Muscle layer of duodenum (tissue), 2 donors: ENCODE results near the gene REPS2.
A peak's percentile ranks its signal among the peaks of the same experiment; 100 is the strongest.
"Not testable (repeated sequence)": the region's sequence is repeated elsewhere in the genome, so short reads cannot be mapped to it uniquely, and the experiment has no call there.

ENCODE experiments used
- H3K27ac ChIP-seq: one replicate; pipeline ENCODE4 v1.7.0; 2013; ENCODE audit warnings: mild to moderate bottlenecking, low read length
- H3K27me3 ChIP-seq: one replicate; pipeline ENCODE4 v1.7.0; 2013; ENCODE audit warnings: low read depth, mild to moderate bottlenecking, control low read depth, low read length
- H3K36me3 ChIP-seq, 2 donors: one replicate each; pipeline ENCODE4 v1.7.0; 2013; ENCODE audit warnings: low read length in 2 of 2, control low read depth in 1 of 2, mild to moderate bottlenecking in 1 of 2; ENCODE audit not compliant: insufficient read depth in 2 of 2, control insufficient read depth in 1 of 2
- H3K4me1 ChIP-seq, 2 donors: one replicate each; pipeline ENCODE4 v1.7.0; 2013; ENCODE audit warnings: low read length in 2 of 2, mild to moderate bottlenecking in 2 of 2, control low read depth in 1 of 2, moderate library complexity in 1 of 2; ENCODE audit not compliant: insufficient read depth in 2 of 2, control insufficient read depth in 1 of 2
- H3K4me3 ChIP-seq, 2 donors: one replicate each; pipeline ENCODE4 v1.7.0; 2013; ENCODE audit warnings: low read length in 2 of 2, low read depth in 1 of 2, mild to moderate bottlenecking in 1 of 2
- H3K9me3 ChIP-seq, 2 donors: one replicate each; pipeline ENCODE4 v1.7.0; 2013; ENCODE audit warnings: low read length in 2 of 2, control low read depth in 1 of 2, mild to moderate bottlenecking in 1 of 2; ENCODE audit not compliant: control insufficient read depth in 1 of 2
- donor health status: healthy.

Gene REPS2

DNA sequence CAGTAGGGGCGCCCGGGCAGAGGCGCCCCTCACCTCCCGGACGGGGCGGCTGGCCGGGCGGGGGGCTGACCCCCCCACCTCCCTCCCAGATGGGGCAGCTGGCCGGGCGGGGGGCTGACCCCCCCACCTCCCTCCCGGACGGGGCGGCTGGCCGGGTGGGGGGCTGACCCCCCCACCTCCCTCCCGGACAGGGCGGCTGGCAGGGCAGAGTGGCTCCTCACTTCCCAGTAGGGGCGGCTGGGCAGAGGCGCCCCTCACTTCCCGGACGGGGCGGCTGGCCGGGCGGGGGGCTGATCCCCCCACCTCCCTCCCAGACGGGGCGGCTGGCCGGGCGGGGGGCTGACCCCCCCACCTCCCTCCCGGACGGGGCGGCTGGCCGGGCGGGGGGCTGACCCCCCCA lies 18.5 kb downstream of the REPS2 start:
- H3K9me3 ChIP-seq, H3K4me1 ChIP-seq, H3K4me3 ChIP-seq, H3K36me3 ChIP-seq, H3K27me3 ChIP-seq, H3K27ac ChIP-seq: not testable (repeated sequence)

DNA sequence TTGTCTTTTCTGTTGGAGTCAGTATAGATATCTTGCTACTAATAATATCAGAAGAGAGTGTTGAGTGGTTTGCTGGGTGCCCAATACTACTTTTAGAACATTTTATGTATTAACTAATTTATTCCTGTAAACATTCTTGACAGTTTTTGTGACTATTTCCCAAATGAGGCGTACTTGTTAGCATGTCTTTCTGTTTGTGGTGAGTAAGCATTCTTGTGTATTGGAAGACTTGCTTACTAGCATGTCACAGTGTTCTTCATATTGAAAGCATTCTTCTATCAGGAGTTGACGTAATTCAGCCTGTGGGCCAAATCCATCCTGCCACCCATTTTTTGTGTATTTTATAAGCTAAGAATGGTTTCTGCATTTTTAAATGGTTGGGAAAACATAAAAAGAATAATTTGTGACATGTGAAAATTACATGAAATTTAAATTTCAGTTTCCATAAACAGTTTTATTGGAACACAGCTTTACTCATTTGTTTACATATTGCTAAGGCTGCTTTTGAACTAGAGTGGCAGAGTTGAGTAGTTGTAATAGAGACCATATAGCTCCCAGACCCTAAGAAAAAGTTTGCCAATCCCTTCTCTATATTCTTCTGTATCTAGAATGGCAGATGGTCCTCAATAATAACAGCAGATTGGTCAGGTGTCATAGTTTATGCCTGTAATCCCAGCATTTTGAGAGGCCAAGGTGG lies 20.4 kb downstream of the REPS2 start:
- Histone ChIP-seq H3K4me1 (no peaks in the 10 kb centered on the region), H3K4me3 (no peak overlapping the region), H3K27ac (no peak overlapping the region), H3K9me3 (no peaks in the 10 kb centered on the region), H3K27me3 (no peaks in the 10 kb centered on the region), H3K36me3 (no peaks in the 10 kb centered on the region)

GRCh38 chrX:16968753-16969152 lies 22.3 kb downstream of the REPS2 start:
- not testable (repeated sequence) for H3K27ac ChIP-seq, H3K4me3 ChIP-seq, H3K36me3 ChIP-seq, H3K4me1 ChIP-seq, H3K9me3 ChIP-seq, H3K27me3 ChIP-seq

DNA sequence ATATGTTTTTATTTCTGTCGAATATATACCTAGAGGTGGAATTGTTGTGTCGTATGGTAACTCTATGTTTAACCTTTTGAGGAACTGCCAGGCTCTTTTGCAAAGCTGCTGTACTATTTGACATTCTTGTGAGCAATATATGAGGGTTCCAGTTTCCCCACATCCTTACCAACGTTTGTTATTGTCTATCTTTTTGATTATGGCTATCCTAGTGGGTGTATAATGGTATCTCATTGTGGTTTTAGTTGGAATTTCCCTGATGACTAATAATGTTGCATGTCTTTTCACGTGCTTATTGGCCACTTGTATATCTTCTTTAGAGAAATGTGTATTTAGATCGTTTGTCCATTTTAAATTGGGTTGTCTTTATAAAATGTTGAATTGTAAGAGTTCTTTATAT lies 24.5 kb downstream of the REPS2 start:
- Histone ChIP-seq H3K4me3 (no peak overlapping the region), H3K27me3 (no peaks in the 10 kb centered on the region), H3K9me3 (no peaks in the 10 kb centered on the region), H3K4me1 (no peaks in the 10 kb centered on the region), H3K36me3 (no peaks in the 10 kb centered on the region), H3K27ac (no peak overlapping the region)

- no peaks in the 10 kb centered on the region for H3K4me1 ChIP-seq
- H3K27me3 ChIP-seq: no peaks in the 10 kb centered on the region
- H3K9me3 ChIP-seq: no peaks in the 10 kb centered on the region
- no peak overlapping the region for H3K4me3 ChIP-seq
- no peak overlapping the region for H3K27ac ChIP-seq
- no peaks in the 10 kb centered on the region for H3K36me3 ChIP-seq
Measured at GRCh38 chrX:16971694-16972093, 25.2 kb downstream of the REPS2 start.

DNA sequence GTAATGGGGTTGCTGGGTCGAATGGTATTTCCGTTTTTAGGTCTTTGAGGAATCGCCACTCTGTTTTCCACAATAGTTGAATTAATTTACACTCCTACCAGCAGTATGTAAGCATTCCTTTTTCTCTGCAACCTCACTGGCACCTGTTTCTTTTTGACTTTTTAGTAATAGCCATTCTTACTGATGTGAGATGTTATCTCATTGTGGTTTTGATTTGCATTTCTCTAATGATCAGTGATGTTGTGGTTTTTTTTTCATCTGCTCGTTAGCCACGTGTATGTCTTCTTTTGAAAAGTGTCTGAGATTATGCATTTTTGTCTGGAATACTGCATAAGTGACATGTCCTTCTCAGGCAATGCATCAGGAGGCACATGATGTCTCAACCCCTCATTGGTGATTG lies 28.8 kb downstream of the REPS2 start:
- no peaks in the 10 kb centered on the region for H3K36me3 ChIP-seq
- no peaks in the 10 kb centered on the region for H3K9me3 ChIP-seq
- peaks cover 0 to 4% of the 10 kb centered on the region in 2 donors for H3K4me1 ChIP-seq
- H3K27me3 ChIP-seq: no peaks in the 10 kb centered on the region
- no peak overlapping the region for H3K4me3 ChIP-seq
- no peak overlapping the region for H3K27ac ChIP-seq

DNA sequence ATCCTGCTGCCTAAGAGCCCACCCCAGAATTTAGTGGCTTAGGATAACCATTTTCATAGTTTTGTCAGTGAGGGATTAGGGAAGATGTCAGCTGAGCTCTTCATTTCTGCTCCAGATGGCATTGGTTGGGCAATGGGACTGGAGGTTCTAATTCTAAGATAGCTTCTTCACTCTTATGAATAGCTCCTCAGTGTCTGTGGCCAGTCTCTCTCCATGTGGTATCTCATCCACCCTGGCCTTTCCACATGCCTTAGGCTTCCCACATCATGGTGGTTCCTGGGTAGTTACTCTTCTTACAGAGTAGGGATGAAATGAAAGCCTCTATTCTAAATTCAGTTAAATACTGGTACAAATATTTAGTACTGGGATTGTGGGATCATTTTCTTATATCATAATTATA lies 31.3 kb downstream of the REPS2 start:
- Histone ChIP-seq H3K4me3 (no peak overlapping the region), H3K27ac (no peak overlapping the region), H3K4me1 (peaks cover 0 to 4% of the 10 kb centered on the region in 2 donors), H3K27me3 (no peaks in the 10 kb centered on the region), H3K36me3 (no peaks in the 10 kb centered on the region), H3K9me3 (no peaks in the 10 kb centered on the region)

- Histone ChIP-seq H3K27ac (peak overlapping the region; percentile 5), H3K4me1 (peaks cover 0 to 4% of the 10 kb centered on the region in 2 donors), H3K9me3 (no peaks in the 10 kb centered on the region), H3K4me3 (no peak overlapping the region), H3K27me3 (no peaks in the 10 kb centered on the region), H3K36me3 (no peaks in the 10 kb centered on the region)
Measured at GRCh38 chrX:16978193-16978984, 31.9 kb downstream of the REPS2 start.

- Histone ChIP-seq H3K27me3 (no peaks in the 10 kb centered on the region), H3K36me3 (no peaks in the 10 kb centered on the region), H3K4me1 (peaks cover 0 to 4% of the 10 kb centered on the region in 2 donors), H3K9me3 (no peaks in the 10 kb centered on the region), H3K27ac (peak overlapping the region; percentile 5), H3K4me3 (no peak overlapping the region)
Measured at GRCh38 chrX:16979226-16979625, 32.8 kb downstream of the REPS2 start.

GRCh38 chrX:16981209-16981608 lies 34.8 kb downstream of the REPS2 start:
- Histone ChIP-seq H3K27me3 (no peaks in the 10 kb centered on the region), H3K36me3 (no peaks in the 10 kb centered on the region), H3K27ac (no peak overlapping the region), H3K4me3 (no peak overlapping the region), H3K4me1 (peaks cover 0 to 4% of the 10 kb centered on the region in 2 donors), H3K9me3 (no peaks in the 10 kb centered on the region)

DNA sequence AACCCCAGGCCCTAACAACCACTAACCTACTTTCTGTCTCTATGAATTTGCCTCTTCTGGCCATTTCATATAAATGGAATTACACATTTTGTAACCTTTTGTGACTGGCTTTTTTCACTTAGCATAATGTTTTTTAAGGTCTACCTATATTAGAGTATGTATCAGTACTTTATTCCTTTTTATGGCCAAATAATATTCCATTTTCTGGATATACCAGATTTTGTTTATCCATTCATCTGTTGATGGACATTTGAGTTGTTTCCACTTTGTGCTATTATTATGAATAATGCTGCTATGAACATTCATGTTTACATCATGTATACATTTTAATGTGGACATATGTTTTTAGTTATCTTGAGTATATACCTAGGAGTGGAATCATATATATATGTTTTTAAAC lies 35.5 kb downstream of the REPS2 start:
- Histone ChIP-seq H3K9me3 (no peaks in the 10 kb centered on the region), H3K4me3 (no peak overlapping the region), H3K27me3 (no peaks in the 10 kb centered on the region), H3K27ac (no peak overlapping the region), H3K36me3 (no peaks in the 10 kb centered on the region), H3K4me1 (peaks cover 0 to 4% of the 10 kb centered on the region in 2 donors)
